K562 (cell line): ENCODE data around the gene LBH. TPM values are rescaled to one million over a fixed set of nuclear protein-coding genes. Genes with fewer than 3 reads are reported as not detected.

ENCODE experiments used
- ELF1 ChIP-seq: fragments of 200-800 bp; sonication (Bioruptor generic); IDR thresholded peaks from 2 replicates; pipeline ENCODE4 v1.6.1; 2016; ENCODE audit warnings: missing genetic modification characterization, missing compliant biosample characterization
- JUND ChIP-seq, 2 experiments: IDR thresholded peaks; 2 replicates in 1 of 2; 3 replicates in 1 of 2; pipeline ENCODE4 v1.6.1; 2011; ENCODE audit warnings: borderline replicate concordance in 2 of 2, low read depth in 2 of 2, low read length in 2 of 2, improper control_type of control experiment in 1 of 2, missing biosample characterization in 1 of 2, missing genetic modification characterization in 1 of 2, missing genetic modification reagents in 1 of 2
- MAFK ChIP-seq: IDR thresholded peaks from 2 replicates; pipeline ENCODE4 v1.6.1; 2011; ENCODE audit warnings: low read length, improper control_type of control experiment
- NCOA4 ChIP-seq: fragments of 450-650 bp; IDR thresholded peaks from 2 replicates; pipeline ENCODE4 v1.6.1; 2018; ENCODE audit warnings: mild to moderate bottlenecking; ENCODE audit not compliant: partially characterized antibody
- ZNF318 ChIP-seq, 2 experiments: fragments of 450-650 bp; IDR thresholded peaks; 2 replicates each; pipeline ENCODE4 v1.6.1; 2016; ENCODE audit warnings: mild to moderate bottlenecking in 2 of 2, borderline replicate concordance in 1 of 2, low read depth in 1 of 2, moderate library complexity in 1 of 2
- ZNF76 ChIP-seq: fragments of 250-450 bp; sonication (Bioruptor Pico); IDR thresholded peaks from 2 replicates; pipeline ENCODE4 v1.4.0; 2020; ENCODE audit warnings: mild to moderate bottlenecking, moderate library complexity, borderline replicate concordance
- polyA plus RNA-seq, 8 experiments: library from polyadenylated mRNA; depleted of rRNA in 4 of 8; stranded (reverse) in 5 of 8; unstranded in 3 of 8; fragments of >200 nt; fragmentation: Nextera tagmentation in 2 of 8; fragmentation: Illumina TruSeq in 1 of 8; extraction: Ambion mirVana in 2 of 8; extraction: Trizol in 1 of 8; gene quantifications; 2 replicates each; pipeline versions ENCODE4 v1.2.1 to v1.2.3, GENCODE V29; 2011 to 2014; ENCODE audit warnings: inconsistent platforms in 1 of 8, missing spikeins in 1 of 8
- total RNA-seq, 7 experiments: library from RNA; depleted of rRNA in 6 of 7; stranded (reverse); fragments of >200 nt in 6 of 7; fragmentation: Illumina TruSeq in 2 of 7; extraction: Trizol in 2 of 7; gene quantifications; 2 replicates each; pipeline versions ENCODE4 v1.2.1 to v1.2.3, GENCODE V29; 2011 to 2021; ENCODE audit warnings: low replicate concordance in 1 of 7
- TF ChIP-seq, protein P1 (sequence below): fragments of 450-650 bp; IDR thresholded peaks from 2 replicates; pipeline ENCODE4 v1.6.1; 2018; ENCODE audit warnings: mild to moderate bottlenecking, low read depth; ENCODE audit not compliant: partially characterized antibody

LBH gene
- total and polyA plus RNA-seq, 9 of the 15 experiments (the other 6 are each of a cell fraction or from before 2014, with no cell fraction given), result 3.1 to 13.4 (median 7.4) TPM

DNA sequence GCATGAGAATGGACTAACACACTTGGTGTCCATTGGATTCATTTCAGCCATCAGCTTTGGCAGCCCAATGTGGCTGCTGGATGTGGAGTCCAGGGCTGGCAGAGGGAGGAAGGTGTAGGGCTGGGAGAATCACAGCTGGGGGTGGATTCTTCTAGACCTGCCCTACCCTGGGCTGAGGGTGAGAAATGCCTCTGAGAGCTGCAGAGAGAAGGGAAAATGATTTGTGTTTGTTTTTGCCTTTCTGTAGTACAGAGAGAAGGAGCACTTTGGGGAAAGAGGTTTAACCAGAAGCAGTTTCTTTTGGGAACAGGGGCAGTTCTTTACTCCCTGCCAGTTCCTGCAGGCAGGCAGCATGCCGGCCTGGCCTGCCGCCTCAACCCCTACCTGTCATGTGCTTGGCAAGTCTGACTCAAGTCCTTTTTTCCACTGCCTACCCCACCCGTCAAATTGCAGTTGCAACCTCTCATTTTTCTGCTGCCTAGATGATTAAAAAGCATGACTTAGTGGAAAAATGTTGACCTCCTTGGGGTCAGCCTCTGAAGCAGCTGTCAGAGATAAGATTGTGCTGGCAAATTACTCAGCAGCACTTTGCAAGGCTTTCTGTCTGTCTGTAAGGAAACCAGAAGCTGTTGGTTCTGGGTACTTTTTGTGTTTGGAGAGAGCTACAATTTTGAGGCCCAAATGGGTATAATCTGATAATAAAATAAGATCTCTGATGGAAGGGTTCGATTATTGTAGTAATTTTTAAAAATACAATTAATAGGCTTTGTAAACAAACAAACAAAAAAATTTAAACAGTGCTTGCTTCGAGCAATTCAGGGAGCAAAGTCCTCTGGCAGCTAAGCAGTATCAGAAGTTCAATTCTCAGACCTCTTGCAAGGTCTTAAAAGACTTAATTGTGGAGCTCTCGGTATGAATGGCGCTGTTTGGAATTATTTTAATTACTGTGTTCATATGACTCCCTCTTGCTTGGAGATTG is 21.7 kb downstream of the LBH start (continued):
- peak; percentile 94 for TF ChIP-seq JUND (IDR thresholded peaks at IDR 0.05; ENCODE audit: borderline replicate concordance, low read depth, low read length)
- TF ChIP-seq JUND (tag; IDR thresholded peaks at IDR 0.05; ENCODE audit: borderline replicate concordance, low read depth, low read length), result peak; percentile 90; the same call in 2 of the 3 replicates
- TF ChIP-seq NCOA4, result no peak
- peak in 1 of 2 experiments; percentile 98; a peak in 2 of 4 replicates for TF ChIP-seq ZNF318 (IDR thresholded peaks at IDR 0.05; ENCODE audit: borderline replicate concordance in 1 of 2, low read depth in 1 of 2)
- peak; percentile 94 for TF ChIP-seq MAFK
- 0 out of 2 replicates have a peak, but pooled peaks have one; percentile 4 for TF ChIP-seq ELF1 (tag)
- TF ChIP-seq ZNF76 (CRISPR knock-in tag), result peak; percentile 72; the same call in 1 of the 2 replicates
- TF ChIP-seq, protein P1, sequence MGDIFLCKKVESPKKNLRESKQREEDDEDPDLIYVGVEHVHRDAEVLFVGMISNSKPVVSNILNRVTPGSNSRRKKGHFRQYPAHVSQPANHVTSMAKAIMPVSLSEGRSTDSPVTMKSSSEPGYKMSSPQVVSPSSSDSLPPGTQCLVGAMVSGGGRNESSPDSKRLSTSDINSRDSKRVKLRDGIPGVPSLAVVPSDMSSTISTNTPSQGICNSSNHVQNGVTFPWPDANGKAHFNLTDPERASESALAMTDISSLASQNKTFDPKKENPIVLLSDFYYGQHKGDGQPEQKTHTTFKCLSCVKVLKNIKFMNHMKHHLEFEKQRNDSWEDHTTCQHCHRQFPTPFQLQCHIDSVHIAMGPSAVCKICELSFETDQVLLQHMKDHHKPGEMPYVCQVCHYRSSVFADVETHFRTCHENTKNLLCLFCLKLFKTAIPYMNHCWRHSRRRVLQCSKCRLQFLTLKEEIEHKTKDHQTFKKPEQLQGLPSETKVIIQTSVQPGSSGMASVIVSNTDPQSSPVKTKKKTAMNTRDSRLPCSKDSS, result no peak
